HTERT RPE-1 (cell line): ENCODE data around the gene HS1BP3.

ENCODE experiments used
- in situ Hi-C: fragments of 300-500 bp; cut with MboI; formaldehyde crosslinking; loops from 4 replicates; pipeline ENCODE4 v1.14.3; 2020; ENCODE audit warnings: low sequenced_read_pairs

Gene HS1BP3

DNA sequence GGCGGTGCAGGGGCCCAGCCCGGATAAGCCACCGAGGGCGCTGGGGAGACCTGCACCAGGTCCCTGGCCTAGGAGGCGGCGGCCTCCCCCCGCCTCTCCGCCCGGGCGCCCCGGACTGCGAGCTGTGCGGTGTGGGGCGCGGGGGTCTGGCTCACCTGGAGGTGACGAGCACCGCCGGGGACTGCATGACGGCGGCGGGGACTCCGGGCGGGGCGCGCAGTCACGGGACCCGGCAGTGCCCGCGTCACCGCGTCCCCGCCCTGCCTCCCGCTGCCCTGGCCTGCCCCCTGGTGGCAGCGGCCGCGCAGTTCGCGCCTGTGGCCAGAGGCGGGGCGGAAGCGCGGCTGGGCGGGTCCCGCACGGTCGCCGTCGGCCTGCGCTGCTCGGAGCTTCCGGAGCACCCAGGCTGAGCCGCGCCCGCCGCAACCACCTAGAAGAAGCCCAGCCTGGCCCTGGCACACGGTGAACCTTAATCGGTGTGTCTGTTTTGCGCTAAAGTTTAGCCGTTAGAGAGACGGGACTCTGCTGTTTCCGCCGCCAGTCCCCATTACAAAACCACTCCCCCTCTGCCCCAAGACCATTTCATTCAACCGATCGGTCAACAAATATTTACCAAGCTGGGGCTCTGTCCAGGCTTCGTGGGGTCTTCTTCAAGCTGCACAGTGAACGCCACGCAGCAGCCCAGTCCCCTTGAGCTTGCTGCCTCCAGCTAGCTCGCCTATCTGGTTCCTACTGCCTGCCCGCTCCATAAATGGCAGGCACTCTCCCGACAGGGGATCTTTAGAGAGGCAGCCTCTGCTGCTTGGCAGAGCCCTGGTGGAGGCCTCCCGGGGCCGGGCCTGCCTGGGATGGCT, at the start of gene HS1BP3:
TSS of gene HS1BP3 (minus strand) at position 222 of the 854 bp plus-strand sequence. CDS start at position 187, 35 bp downstream.
- in situ Hi-C loops: no loop called here

GRCh38 chr2:20698916-20699613, 48.2 kb upstream of the HS1BP3 start:
- in situ Hi-C loops: no loop called here

- in situ Hi-C loops: no loop called here
Measured at GRCh38 chr2:20697322-20697934, 46.5 kb upstream of the HS1BP3 start.

- in situ Hi-C loops: no loop called here
Measured at GRCh38 chr2:20696366-20696765, 45.5 kb upstream of the HS1BP3 start.

- in situ Hi-C loops: no loop called here
Measured at GRCh38 chr2:20693317-20693716, 42.4 kb upstream of the HS1BP3 start.

DNA sequence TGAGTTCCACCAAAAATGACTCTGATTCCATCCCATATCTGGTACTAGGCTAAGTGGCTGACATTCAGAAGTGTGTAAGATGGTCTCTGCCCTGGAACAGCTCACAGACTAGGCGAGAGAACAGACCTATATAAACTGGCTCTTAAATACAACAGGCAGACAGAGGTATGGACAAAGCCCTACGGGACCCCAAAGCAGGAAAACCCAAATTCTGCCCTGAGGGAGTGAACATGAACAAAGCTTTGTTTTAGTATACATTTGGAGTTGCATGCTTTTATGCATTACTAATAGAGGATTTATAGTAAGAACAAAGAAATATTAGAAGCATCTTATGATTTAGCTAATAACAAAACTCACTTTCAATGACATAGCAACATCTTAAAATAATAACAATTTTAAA, 41.2 kb upstream of the HS1BP3 start:
- in situ Hi-C loops: no loop called here

GRCh38 chr2:20691076-20691734, 40.3 kb upstream of the HS1BP3 start:
- in situ Hi-C loops: no loop called here

- in situ Hi-C loops: no loop called here
Measured at GRCh38 chr2:20689428-20690264, 38.7 kb upstream of the HS1BP3 start.

DNA sequence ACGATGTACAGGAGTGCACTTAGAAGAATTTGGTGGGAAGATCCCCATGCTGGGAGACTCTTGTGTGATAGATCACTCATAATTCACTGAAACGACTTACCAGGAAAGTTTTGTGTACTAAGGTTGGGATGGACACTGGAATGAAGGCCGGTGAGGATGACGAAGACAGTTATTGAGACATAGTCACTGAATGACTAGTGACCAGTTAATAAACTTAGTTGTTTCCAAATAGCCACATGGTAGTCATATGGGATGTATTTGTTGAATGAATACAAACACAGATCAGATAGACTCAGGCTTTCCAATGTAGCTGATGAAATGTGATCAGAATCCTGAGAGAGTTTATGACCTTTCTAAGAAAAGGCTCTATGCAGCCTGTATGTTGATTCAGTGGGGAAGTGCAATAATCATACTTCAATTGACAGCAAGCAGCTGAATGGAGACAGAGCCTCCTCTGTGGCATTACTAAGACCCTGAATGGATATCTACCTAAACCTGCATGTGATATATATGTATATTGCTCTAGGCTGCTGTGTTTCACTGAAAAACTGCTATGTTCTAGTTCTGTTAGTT, 36.4 kb upstream of the HS1BP3 start:
- in situ Hi-C loops: no loop called here

GRCh38 chr2:20684581-20685063, 33.7 kb upstream of the HS1BP3 start:
- in situ Hi-C loops: no loop called here

- in situ Hi-C loops: no loop called here
Measured at GRCh38 chr2:20682167-20682920, 31.4 kb upstream of the HS1BP3 start.

DNA sequence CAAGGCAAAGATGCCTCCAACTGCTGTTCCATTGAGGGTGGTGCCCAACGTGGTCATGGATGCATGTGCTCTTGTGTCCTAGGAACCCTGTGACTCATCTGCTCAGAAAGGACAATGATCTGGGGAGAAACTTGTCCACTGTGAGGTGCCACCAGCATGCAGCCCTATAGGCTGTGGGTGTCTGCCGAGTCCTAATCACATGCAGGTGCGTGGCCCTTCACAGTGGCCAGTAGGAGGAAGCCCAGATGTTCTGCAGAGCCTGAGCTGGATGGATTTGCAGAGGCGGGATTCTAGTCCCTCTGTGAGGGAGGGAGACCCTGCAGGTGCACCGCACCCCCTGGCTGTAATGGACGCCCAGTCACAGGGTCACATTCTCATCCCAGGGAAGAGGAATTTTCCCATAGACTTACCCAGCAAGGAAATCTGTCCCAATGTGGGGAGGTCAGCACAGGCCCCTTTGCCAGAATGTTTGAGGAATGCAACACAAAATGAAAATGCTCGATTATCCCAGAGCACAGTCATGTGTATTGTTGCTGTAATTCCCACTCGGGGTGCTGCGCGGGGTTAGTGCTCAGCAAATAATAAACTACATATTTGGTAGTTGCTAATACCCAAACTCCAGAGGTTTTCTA, 30.0 kb upstream of the HS1BP3 start:
- in situ Hi-C loops: no loop called here

- in situ Hi-C loops: no loop called here
Measured at GRCh38 chr2:20678780-20679179, 27.9 kb upstream of the HS1BP3 start.

DNA sequence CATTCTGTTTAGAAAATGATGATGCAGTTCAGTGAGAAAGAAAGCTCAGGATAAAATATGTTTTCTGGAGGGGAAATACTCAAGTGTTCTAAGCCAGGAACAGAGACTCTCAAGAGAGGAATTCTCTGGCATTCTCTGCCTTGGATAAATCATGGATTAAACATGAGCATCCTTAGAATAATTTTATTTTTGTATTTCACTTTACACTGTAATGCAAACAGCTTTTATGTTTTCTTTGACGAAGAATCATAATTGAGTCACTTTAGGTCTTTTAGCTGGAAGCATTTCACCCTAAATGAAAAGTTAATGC, 27.1 kb upstream of the HS1BP3 start:
- in situ Hi-C loops: no loop called here

DNA sequence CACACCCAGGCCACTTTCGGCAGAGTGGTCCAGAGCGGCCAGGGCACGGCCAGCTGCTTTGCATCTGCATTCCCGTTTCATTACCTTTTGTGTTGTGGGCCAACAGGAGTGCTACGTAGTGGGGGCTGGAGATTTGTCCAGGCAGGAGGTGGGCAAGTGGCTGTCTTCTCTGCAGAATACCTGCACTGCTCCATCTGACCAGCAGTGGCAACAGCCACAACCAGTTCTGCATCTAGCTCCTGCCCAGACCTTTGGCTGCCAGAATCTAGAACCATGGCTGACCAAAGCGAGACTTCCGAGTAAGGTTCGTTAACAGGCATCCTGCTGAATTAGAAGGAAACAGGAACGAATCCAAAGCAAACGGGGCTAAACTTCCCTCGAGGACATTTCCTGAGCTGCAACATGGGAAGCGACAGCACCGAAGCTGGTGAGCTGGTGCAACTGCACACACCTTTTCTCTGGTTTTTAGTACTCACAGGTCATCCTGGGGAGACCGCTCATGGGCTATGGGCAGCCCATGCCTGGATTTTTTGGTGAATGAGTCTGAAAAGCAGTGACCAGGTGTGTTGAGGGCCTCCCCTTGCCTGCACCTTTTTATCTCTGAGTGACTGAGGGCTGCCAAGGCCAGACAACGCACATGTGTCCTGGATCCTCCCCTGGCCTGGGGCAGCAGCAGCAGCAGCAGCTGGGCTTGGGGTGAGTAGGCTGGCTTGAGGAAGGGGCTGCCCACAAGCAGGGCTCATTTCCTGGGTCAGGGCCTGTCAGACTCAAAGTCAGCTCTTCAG, 26.6 kb upstream of the HS1BP3 start:
- in situ Hi-C loops: no loop called here

DNA sequence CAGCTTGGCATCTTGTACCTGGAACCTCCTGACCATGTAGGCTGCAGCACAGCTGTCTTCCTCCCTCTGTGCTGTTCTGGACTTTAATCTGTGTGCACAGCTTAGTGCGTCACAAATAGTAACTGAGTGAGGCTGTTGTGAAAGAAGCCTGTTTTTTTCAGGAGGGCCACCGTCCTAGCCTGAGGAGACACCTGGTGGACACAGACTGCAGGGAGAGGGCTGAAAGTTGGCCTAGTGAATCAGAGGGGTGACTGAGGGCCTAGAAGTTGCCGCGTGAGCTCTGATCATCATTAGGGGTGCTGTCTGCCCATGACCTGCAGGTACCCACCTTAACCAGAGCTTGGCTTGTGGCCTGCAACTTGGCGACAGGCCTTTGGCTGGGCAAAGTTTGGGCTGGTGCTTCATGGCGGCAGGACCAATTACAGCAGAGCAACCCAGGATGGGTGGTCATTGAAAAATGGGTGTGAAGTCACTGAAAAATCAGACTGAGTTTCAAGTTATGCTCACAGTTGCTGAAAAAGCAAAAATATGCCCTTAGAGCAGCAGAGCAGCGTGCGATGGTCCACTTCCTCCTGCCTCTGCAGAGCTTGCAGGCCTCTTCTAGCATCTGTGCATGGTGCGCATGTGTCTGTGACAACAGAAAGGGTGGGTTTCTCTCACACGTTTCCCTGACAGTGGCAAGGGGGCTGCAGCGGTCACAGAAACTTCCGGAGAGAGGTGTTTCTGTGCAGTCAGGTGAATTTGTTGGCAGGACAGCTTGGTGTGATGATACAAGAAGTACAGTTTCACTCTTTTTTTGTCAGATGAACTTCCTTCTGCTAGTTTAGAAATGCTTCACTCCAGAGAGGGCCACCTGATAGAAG, 25.7 kb upstream of the HS1BP3 start:
- in situ Hi-C loops: no loop called here

GRCh38 chr2:20675701-20676352, 24.9 kb upstream of the HS1BP3 start:
- in situ Hi-C loops: no loop called here
